ENCODE data around the gene KRT25. TPM values are rescaled to one million over a fixed set of nuclear protein-coding genes. Genes with fewer than 3 reads are reported as not detected.

The KRT25 gene
- total RNA-seq, 2 experiments from 2014 or later: not detected

- Mint-ChIP-seq H3K36me3 (no peaks in the 10 kb centered on the region), H3K4me1 (no peaks in the 10 kb centered on the region), H3K9me3 (ENCODE audit: low read depth) (no peaks in the 10 kb centered on the region), H3K27me3 (peaks cover 40% of the 10 kb centered on the region), H3K27ac (no peak overlapping the region), H3K4me3 (no peak overlapping the region)
- ATAC-seq (no peak), DNase-seq (no peak)
- CTCF ChIA-PET: no interaction called here
These were observed 21.1 kb downstream of the KRT25 start for GRCh38 chr17:40734018-40734417.

- no peak overlapping the region for H3K4me3 Mint-ChIP-seq
- ATAC-seq (no peak), DNase-seq (no peak)
- no peaks in the 10 kb centered on the region for H3K36me3 Mint-ChIP-seq
- CTCF ChIA-PET: interaction anchor here (0.7 kb wide), 1 partner anchor 40 kb away, joined by 3 read pairs; no protein-coding TSS in a partner anchor
- no peaks in the 10 kb centered on the region for H3K9me3 Mint-ChIP-seq (ENCODE audit: low read depth)
- H3K4me1 Mint-ChIP-seq: no peaks in the 10 kb centered on the region
- peaks cover 35% of the 10 kb centered on the region for H3K27me3 Mint-ChIP-seq
- no peak overlapping the region for H3K27ac Mint-ChIP-seq
These were observed 24.2 kb downstream of the KRT25 start for GRCh38 chr17:40730970-40731369.

GRCh38 chr17:40727447-40728231 is 27.5 kb downstream of the KRT25 start:
- Mint-ChIP-seq H3K27ac (no peak overlapping the region), H3K9me3 (ENCODE audit: low read depth) (no peaks in the 10 kb centered on the region), H3K27me3 (peaks cover 44% of the 10 kb centered on the region), H3K4me3 (no peak overlapping the region), H3K4me1 (no peaks in the 10 kb centered on the region), H3K36me3 (no peaks in the 10 kb centered on the region)
- ATAC-seq (no peak), DNase-seq (no peak)
- CTCF ChIA-PET: no interaction called here

GRCh38 chr17:40726919-40727318 is 28.2 kb downstream of the KRT25 start:
- no peak for ATAC-seq
- no peaks in the 10 kb centered on the region for H3K4me1 Mint-ChIP-seq
- peaks cover 44% of the 10 kb centered on the region for H3K27me3 Mint-ChIP-seq
- CTCF ChIA-PET: no interaction called here
- H3K9me3 Mint-ChIP-seq (ENCODE audit: low read depth): no peaks in the 10 kb centered on the region
- no peak overlapping the region for H3K4me3 Mint-ChIP-seq
- H3K36me3 Mint-ChIP-seq: no peaks in the 10 kb centered on the region
- H3K27ac Mint-ChIP-seq: no peak overlapping the region
- no peak for DNase-seq

- no peaks in the 10 kb centered on the region for H3K36me3 Mint-ChIP-seq
- H3K4me3 Mint-ChIP-seq: no peak overlapping the region
- DNase-seq: no peak
- ATAC-seq: no peak
- CTCF ChIA-PET: no interaction called here
- no peaks in the 10 kb centered on the region for H3K9me3 Mint-ChIP-seq (ENCODE audit: low read depth)
- H3K27me3 Mint-ChIP-seq: peaks cover 45% of the 10 kb centered on the region
- H3K27ac Mint-ChIP-seq: no peak overlapping the region
- H3K4me1 Mint-ChIP-seq: no peaks in the 10 kb centered on the region
These were observed 30.5 kb downstream of the KRT25 start for GRCh38 chr17:40724656-40725055.

GRCh38 chr17:40722241-40722640 is 32.9 kb downstream of the KRT25 start:
- H3K27me3 Mint-ChIP-seq: peaks cover 53% of the 10 kb centered on the region
- H3K36me3 Mint-ChIP-seq: no peaks in the 10 kb centered on the region
- DNase-seq: no peak
- H3K27ac Mint-ChIP-seq: no peak overlapping the region
- CTCF ChIA-PET: no interaction called here
- no peak overlapping the region for H3K4me3 Mint-ChIP-seq
- H3K9me3 Mint-ChIP-seq (ENCODE audit: low read depth): no peaks in the 10 kb centered on the region
- no peak for ATAC-seq
- no peaks in the 10 kb centered on the region for H3K4me1 Mint-ChIP-seq

- Mint-ChIP-seq H3K36me3 (no peaks in the 10 kb centered on the region), H3K27ac (no peak overlapping the region), H3K4me1 (no peaks in the 10 kb centered on the region), H3K27me3 (peaks cover 55% of the 10 kb centered on the region), H3K9me3 (ENCODE audit: low read depth) (no peaks in the 10 kb centered on the region), H3K4me3 (no peak overlapping the region)
- DNase-seq (no peak), ATAC-seq (no peak)
- CTCF ChIA-PET: no interaction called here
These were observed 34.2 kb downstream of the KRT25 start for GRCh38 chr17:40720899-40721298.

GRCh38 chr17:40718930-40719329 is 36.2 kb downstream of the KRT25 start:
- Mint-ChIP-seq H3K4me1 (no peaks in the 10 kb centered on the region), H3K36me3 (no peaks in the 10 kb centered on the region), H3K27ac (no peak overlapping the region), H3K4me3 (no peak overlapping the region), H3K27me3 (peaks cover 60% of the 10 kb centered on the region), H3K9me3 (ENCODE audit: low read depth) (no peaks in the 10 kb centered on the region)
- CTCF ChIA-PET: interaction anchor here (0.6 to 1.6 kb wide), 2 partner anchors 24 to 333 kb away, joined by 3 to 4 read pairs; no protein-coding TSS in a partner anchor
- ATAC-seq (no peak), DNase-seq (no peak)

GRCh38 chr17:40717776-40718175 is 37.4 kb downstream of the KRT25 start:
- no peak overlapping the region for H3K4me3 Mint-ChIP-seq
- H3K36me3 Mint-ChIP-seq: no peaks in the 10 kb centered on the region
- DNase-seq: no peak
- no peaks in the 10 kb centered on the region for H3K9me3 Mint-ChIP-seq (ENCODE audit: low read depth)
- ATAC-seq: no peak
- H3K4me1 Mint-ChIP-seq: no peaks in the 10 kb centered on the region
- H3K27ac Mint-ChIP-seq: no peak overlapping the region
- CTCF ChIA-PET: interaction anchor here (1.6 kb wide), 1 partner anchor 23 kb away, joined by 4 read pairs; no protein-coding TSS in a partner anchor
- H3K27me3 Mint-ChIP-seq: peaks cover 54% of the 10 kb centered on the region

GRCh38 chr17:40714473-40714872 is 40.7 kb downstream of the KRT25 start:
- H3K36me3 Mint-ChIP-seq: no peaks in the 10 kb centered on the region
- H3K27me3 Mint-ChIP-seq: peaks cover 41% of the 10 kb centered on the region
- H3K4me1 Mint-ChIP-seq: no peaks in the 10 kb centered on the region
- H3K4me3 Mint-ChIP-seq: no peak overlapping the region
- ATAC-seq (no peak), DNase-seq (no peak)
- no peaks in the 10 kb centered on the region for H3K9me3 Mint-ChIP-seq (ENCODE audit: low read depth)
- CTCF ChIA-PET: no interaction called here
- H3K27ac Mint-ChIP-seq: no peak overlapping the region

GRCh38 chr17:40707745-40708144 is 47.4 kb downstream of the KRT25 start:
- Mint-ChIP-seq H3K4me1 (no peaks in the 10 kb centered on the region), H3K27me3 (peaks cover 39% of the 10 kb centered on the region), H3K27ac (peak overlapping the region; percentile 11), H3K9me3 (ENCODE audit: low read depth) (no peaks in the 10 kb centered on the region), H3K4me3 (no peak overlapping the region), H3K36me3 (no peaks in the 10 kb centered on the region)
- DNase-seq: no peak
- CTCF ChIA-PET: no interaction called here
- no peak for ATAC-seq

GRCh38 chr17:40705584-40705983 is 49.5 kb downstream of the KRT25 start:
- no peaks in the 10 kb centered on the region for H3K36me3 Mint-ChIP-seq
- no peak overlapping the region for H3K4me3 Mint-ChIP-seq
- peaks cover 43% of the 10 kb centered on the region for H3K27me3 Mint-ChIP-seq
- CTCF ChIA-PET: interaction anchor here (1.0 to 1.1 kb wide), 2 partner anchors 10 to 85 kb away, joined by 3 to 5 read pairs; no protein-coding TSS in a partner anchor
- no peaks in the 10 kb centered on the region for H3K9me3 Mint-ChIP-seq (ENCODE audit: low read depth)
- H3K4me1 Mint-ChIP-seq: no peaks in the 10 kb centered on the region
- no peak for ATAC-seq
- H3K27ac Mint-ChIP-seq: no peak overlapping the region
- DNase-seq: no peak

GRCh38 chr17:40703652-40704051 is 51.5 kb downstream of the KRT25 start, which contains the start of gene KRT24:
Gene KRT24, minus strand, starts transcription at chr17:40703752. Its CDS starts 59 bp downstream, at chr17:40703693.
- DNase-seq (no peak), ATAC-seq (no peak)
- H3K27me3 Mint-ChIP-seq: peaks cover 48% of the 10 kb centered on the region
- H3K4me3 Mint-ChIP-seq: no peak within 1 kb of the TSS
- H3K36me3 Mint-ChIP-seq: no peaks in the 10 kb centered on the region
- no peaks in the 10 kb centered on the region for H3K4me1 Mint-ChIP-seq
- CTCF ChIA-PET: interaction anchor here (0.6 to 1.1 kb wide), 2 partner anchors 940 to 945 kb away, joined by 3 read pairs; no protein-coding TSS in a partner anchor
- H3K9me3 Mint-ChIP-seq (ENCODE audit: low read depth): no peaks in the 10 kb centered on the region
- H3K27ac Mint-ChIP-seq: no peak within 1 kb of the TSS

GRCh38 chr17:40702271-40702670 is 52.9 kb downstream of the KRT25 start:
- H3K27ac Mint-ChIP-seq: no peak overlapping the region
- CTCF ChIA-PET: no interaction called here
- DNase-seq: no peak
- no peaks in the 10 kb centered on the region for H3K4me1 Mint-ChIP-seq
- no peak overlapping the region for H3K4me3 Mint-ChIP-seq
- ATAC-seq: no peak
- no peaks in the 10 kb centered on the region for H3K36me3 Mint-ChIP-seq
- peaks cover 46% of the 10 kb centered on the region for H3K27me3 Mint-ChIP-seq
- no peaks in the 10 kb centered on the region for H3K9me3 Mint-ChIP-seq (ENCODE audit: low read depth)

Data from activated CD8-positive, alpha-beta memory T cell treated with anti-CD3 and anti-CD28 coated beads, Interleukin-2, amount 10 ng/mL, durations not matched to agents 7 days and 5 days (primary cell).